WI38 (cell line): ENCODE results near the gene PDCD1LG2.

Experiments used
- H3K4me3 ChIP-seq: 2 replicates; pipeline ENCODE4 v1.5.1; 2011; ENCODE audit warnings: low read depth, mild to moderate bottlenecking, control low read depth, low read length
- TF ChIP-seq, protein P1 (sequence below): IDR thresholded peaks from 2 replicates; pipeline ENCODE4 v1.5.1; 2012; ENCODE audit warnings: low read depth, mild to moderate bottlenecking, control low read depth, low read length

PDCD1LG2 gene

DNA sequence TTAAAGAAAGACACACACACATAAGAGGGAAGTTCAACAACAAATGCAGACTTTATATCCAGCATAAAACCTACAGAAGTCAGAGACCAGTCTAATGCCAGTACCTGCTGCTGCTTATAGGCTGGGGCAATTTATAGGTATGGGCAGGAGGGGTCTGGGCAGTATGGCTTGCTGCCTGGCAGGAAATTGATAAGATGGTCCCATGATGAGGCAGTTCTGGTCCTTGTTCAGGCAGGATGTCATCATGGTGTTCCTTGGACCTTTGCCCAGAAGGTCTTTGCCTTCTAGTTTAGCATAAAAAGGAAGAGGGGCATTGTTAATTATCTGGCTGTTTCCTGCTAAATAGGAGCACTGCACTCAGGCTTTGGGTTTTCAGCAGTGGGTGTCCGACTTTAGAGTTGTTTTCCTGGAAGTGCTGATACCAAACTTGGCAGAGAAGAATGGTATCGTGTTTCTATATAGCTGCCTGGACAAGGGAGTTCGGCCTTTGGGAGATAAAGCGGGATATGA lies 10.4 kb upstream of the PDCD1LG2 start:
- H3K4me3 ChIP-seq, result no peak overlapping the region

DNA sequence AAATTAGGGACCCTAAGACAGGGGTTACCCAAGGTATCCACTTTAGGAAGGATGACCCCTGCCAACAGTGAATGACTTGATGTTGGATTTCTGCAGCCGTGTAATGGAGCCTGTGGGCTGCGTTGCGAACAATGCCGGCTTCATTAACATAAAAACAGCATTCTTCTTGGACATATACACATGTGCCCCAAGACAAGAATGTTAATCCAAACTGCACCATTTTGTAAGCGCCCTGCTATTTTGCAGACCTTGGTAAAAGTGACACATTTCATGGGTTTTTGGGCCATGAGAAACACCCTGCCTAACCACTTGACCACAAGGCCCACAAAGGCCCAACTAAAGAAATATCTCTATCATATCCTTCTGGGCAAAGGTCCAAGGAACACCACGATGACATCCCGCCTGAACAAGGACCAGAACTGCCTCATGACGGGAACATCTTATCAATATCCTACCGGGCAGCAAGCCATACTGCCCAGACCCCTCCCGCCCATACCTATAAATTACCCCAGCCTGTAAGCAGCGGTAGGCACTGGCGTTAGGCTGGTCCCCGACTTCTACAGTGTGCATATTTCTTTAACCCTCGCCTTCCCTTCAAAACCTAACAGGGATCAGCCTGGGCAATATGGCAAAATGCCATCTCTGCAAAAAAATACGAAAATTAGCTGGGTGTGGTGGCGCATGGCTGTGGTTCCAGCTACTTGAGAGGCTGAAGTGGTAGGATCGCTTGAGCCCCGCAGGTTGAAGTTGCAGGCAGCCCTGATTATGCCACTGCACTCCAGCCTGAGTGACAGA lies 9.7 kb upstream of the PDCD1LG2 start:
- H3K4me3 ChIP-seq, result no peak overlapping the region
- TF ChIP-seq, protein P1, sequence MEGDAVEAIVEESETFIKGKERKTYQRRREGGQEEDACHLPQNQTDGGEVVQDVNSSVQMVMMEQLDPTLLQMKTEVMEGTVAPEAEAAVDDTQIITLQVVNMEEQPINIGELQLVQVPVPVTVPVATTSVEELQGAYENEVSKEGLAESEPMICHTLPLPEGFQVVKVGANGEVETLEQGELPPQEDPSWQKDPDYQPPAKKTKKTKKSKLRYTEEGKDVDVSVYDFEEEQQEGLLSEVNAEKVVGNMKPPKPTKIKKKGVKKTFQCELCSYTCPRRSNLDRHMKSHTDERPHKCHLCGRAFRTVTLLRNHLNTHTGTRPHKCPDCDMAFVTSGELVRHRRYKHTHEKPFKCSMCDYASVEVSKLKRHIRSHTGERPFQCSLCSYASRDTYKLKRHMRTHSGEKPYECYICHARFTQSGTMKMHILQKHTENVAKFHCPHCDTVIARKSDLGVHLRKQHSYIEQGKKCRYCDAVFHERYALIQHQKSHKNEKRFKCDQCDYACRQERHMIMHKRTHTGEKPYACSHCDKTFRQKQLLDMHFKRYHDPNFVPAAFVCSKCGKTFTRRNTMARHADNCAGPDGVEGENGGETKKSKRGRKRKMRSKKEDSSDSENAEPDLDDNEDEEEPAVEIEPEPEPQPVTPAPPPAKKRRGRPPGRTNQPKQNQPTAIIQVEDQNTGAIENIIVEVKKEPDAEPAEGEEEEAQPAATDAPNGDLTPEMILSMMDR, result no peak

More for the DNA sequence above, 10.4 kb upstream of the PDCD1LG2 start:
- TF ChIP-seq, protein P1, result no peak

DNA sequence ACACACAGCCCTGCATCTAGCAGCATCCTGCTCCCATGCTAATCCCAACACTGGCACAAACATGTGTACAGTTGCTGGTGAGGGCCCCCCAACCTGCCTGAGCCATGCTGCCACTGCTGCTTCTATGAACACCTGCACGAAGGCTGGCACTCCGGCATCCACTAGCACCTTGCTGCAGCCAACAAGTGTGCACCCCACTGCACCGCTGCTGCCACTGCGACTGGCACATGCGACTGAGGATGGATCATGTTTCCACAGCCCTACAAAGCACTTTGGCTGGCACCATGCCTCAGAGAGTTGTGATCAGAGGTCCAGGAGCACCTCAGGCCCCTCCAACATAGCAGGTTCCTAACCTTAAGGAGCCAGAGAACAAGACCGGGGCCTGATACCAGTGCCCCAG lies 7.8 kb upstream of the PDCD1LG2 start:
- TF ChIP-seq, protein P1, result no peak
- no peak overlapping the region for H3K4me3 ChIP-seq

DNA sequence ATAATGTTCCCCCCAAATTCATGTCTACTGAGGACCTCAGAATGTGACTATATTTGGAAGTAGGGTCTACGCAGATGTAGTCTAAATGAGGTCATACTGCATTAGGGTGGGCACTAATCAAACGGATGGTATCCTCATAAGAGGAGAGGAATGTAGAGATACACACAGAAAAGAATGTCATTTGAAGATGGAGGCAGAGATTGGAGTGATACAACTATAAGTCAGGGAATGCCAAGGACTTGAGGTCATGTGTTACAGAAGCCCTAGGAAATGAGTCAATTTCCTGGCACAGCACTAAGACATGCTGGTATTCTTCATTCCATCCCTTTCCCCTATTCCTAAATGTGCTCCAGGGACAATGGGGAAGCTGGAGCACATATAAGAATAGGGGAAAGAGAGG lies 758 bp upstream of the PDCD1LG2 start:
- H3K4me3 ChIP-seq, result peak overlapping the region; percentile 60
- TF ChIP-seq, protein P1, result no peak

DNA sequence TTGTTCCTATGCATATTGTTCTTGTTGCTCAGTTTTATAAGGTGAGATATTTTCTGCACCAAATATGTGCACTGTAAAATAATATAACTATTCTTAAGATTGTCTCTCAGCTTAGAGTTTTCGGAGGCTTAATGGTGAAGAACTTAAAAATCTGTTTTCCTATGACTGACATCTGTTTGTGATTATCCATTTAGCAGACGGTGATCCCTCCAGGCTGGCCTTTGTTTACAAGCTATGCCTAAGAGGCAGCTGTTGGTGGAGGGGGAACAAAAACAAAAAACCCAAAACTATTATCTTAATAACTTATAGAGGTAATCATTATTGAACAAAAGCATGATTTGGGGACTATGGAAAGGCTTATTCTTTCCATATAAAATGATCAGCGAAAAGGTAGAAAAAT lies 658 bp downstream of the PDCD1LG2 start:
- peak overlapping the region; percentile 60 for H3K4me3 ChIP-seq

DNA sequence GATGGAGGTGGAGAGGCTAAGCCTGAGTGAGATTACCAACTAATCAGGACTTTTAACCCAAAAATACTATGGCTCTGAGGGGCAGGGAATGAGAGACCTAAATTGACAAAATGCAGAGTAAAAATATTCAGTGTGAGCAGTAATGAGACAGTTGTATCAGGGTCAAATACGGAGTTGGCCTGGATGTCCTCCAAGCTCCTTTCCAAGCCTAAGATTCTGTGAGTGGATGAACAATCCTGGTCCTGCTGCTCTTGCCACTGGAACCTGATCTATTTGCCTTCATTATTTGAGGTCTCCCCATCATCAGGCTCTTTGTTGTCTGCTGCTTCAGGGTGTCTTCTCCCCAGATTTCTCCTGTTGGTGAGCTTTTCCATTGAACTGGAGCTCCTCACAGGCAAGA lies 1.1 kb downstream of the PDCD1LG2 start:
- TF ChIP-seq, protein P1, result no peak

More for the DNA sequence above, 658 bp downstream of the PDCD1LG2 start:
- TF ChIP-seq, protein P1, result no peak

DNA sequence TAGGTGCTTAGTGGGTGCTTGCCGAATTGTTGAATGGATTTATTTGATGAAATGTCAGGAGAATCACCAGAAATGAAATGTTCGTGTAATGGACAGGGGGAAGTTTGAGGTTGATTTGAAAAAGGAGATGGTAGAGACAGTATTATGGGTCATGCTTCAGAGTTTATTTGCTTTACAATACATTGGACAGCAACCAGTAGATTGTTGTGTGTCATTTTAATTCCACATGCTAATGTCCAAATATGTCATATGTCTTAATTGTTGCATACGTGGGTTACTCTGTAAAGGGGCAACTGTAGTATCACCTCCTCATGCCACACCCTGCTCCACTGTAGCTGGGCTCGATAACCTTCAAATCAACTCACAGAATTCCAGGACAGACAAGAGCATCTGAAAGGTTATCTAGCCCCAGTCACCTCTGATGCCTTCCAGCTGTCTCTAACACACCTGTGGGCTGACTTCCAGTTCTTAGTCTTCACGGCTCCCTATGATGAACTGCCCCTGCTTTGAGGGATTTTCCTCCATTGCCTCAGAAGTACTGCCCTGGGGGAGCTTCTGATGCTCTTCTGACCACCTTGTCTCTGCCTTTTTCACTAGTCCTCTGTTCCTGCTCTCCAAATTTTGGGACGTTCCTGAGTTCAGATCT lies 1.7 kb downstream of the PDCD1LG2 start:
- H3K4me3 ChIP-seq, result peak overlapping the region; percentile 60
- TF ChIP-seq, protein P1, result no peak

More for the DNA sequence above, 1.1 kb downstream of the PDCD1LG2 start:
- peak overlapping the region; percentile 60 for H3K4me3 ChIP-seq
